GM12875 (cell line): ENCODE data around the gene ROR1.

Experiments used
- H3K4me3 ChIP-seq: one replicate; pipeline ENCODE4 v1.5.1; 2011; ENCODE audit warnings: low read depth, low read length, control low read depth
- CTCF ChIP-seq: IDR thresholded peaks from 2 replicates; pipeline ENCODE4 v1.5.1; 2011; ENCODE audit warnings: low read depth, mild to moderate bottlenecking, control low read depth, inconsistent platforms, low read length, moderate library complexity, borderline replicate concordance; ENCODE audit not compliant: insufficient read depth

Gene ROR1

GRCh38 chr1:64046243-64046642 is 272.4 kb downstream of the ROR1 start:
- H3K4me3 ChIP-seq, result no peak overlapping the region
- TF ChIP-seq CTCF, result no peak

GRCh38 chr1:64046891-64047290 is 273.1 kb downstream of the ROR1 start:
- no peak for TF ChIP-seq CTCF
- no peak overlapping the region for H3K4me3 ChIP-seq

GRCh38 chr1:64047549-64047996 is 273.8 kb downstream of the ROR1 start:
- no peak overlapping the region for H3K4me3 ChIP-seq
- TF ChIP-seq CTCF, result no peak

- no peak for TF ChIP-seq CTCF
Observed at GRCh38 chr1:64049900-64050540, 276.2 kb downstream of the ROR1 start.

GRCh38 chr1:64050601-64051000 is 276.8 kb downstream of the ROR1 start:
- TF ChIP-seq CTCF, result no peak
- H3K4me3 ChIP-seq, result no peak overlapping the region

More at GRCh38 chr1:64049900-64050540, 276.2 kb downstream of the ROR1 start:
- no peak overlapping the region for H3K4me3 ChIP-seq

GRCh38 chr1:64051796-64052195 is 278.0 kb downstream of the ROR1 start:
- no peak for TF ChIP-seq CTCF
- H3K4me3 ChIP-seq, result no peak overlapping the region

GRCh38 chr1:64052777-64053176 is 279.0 kb downstream of the ROR1 start:
- no peak overlapping the region for H3K4me3 ChIP-seq
- no peak for TF ChIP-seq CTCF
